ENCODE measurements around the gene EFNB1.

Gene EFNB1

DNA sequence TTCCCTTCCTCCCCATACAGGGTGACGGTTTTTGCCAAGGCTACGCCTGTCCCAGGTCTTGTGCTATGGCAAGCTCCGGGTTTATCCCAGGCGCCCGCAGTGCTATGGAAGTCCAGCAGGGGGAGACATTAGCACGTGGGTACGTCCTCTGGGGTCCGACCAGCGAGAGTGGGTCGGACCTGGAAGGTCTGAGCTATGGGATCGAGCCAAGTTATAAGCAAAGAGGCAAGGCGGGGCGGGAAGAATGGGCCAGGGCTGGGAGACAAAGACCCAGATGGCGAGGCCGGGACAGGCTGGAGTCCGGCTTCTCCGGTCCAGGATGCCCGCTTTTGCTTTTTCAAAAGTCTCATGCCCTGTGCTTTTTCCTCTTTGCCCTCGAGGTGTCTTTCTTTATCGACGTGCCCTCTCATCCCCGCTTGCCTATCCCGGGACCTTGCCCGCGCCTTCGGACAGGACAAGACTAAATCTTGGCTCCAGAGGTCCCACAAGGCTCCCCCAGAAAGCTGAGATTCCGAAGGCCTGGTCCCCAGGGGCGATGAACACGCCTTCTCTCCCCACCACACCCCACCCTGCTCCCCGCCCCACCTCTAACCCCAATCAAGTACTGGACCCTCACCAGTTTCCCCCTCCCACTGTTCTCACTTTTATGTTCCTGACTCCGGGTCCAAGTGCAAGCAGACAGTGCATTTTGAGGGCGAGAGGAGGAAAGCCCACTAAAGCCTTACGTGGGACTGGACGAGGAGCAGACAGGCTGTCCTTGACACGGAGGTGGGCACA is 785 bp upstream of the EFNB1 start:
- DNase-seq (ENCODE audit: low read depth) = peak; percentile 51

DNA sequence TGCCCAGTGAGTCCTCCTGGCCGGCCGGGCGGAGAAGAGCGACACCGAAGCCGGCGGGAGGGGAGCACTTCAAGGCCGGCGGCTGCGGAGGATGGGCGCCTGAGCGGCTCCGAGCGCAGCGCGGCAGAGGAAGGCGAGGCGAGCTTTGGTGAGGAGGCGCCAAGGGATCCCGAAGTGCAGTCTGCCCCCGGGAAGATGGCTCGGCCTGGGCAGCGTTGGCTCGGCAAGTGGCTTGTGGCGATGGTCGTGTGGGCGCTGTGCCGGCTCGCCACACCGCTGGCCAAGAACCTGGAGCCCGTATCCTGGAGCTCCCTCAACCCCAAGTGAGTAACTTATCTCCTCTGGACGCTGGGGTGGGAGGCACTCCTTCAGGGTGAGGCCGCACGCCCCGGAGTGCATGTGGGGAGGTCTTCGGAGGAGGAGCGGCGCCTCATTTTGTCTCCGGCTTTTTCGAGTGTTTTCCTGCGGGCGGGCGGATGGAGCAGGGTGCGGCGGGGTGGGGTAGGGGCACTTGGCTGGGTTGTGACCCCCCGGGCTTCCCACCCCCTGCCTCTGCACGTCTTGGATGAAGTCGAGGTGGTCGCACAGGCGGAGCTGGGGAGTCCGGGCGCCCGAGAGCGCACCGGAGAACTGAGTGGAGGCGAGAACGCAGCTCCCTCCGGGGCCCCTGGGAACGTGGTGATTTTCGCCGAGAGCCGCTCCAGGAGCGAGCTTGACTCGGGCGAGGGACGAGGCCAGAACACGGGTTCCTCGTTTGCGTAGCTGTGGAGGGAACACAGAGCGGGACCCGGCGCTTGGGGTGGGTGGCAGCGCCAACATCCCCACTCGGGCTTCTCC is 979 bp downstream of the EFNB1 start:
- DNase-seq (ENCODE audit: low read depth) = no peak

DNA sequence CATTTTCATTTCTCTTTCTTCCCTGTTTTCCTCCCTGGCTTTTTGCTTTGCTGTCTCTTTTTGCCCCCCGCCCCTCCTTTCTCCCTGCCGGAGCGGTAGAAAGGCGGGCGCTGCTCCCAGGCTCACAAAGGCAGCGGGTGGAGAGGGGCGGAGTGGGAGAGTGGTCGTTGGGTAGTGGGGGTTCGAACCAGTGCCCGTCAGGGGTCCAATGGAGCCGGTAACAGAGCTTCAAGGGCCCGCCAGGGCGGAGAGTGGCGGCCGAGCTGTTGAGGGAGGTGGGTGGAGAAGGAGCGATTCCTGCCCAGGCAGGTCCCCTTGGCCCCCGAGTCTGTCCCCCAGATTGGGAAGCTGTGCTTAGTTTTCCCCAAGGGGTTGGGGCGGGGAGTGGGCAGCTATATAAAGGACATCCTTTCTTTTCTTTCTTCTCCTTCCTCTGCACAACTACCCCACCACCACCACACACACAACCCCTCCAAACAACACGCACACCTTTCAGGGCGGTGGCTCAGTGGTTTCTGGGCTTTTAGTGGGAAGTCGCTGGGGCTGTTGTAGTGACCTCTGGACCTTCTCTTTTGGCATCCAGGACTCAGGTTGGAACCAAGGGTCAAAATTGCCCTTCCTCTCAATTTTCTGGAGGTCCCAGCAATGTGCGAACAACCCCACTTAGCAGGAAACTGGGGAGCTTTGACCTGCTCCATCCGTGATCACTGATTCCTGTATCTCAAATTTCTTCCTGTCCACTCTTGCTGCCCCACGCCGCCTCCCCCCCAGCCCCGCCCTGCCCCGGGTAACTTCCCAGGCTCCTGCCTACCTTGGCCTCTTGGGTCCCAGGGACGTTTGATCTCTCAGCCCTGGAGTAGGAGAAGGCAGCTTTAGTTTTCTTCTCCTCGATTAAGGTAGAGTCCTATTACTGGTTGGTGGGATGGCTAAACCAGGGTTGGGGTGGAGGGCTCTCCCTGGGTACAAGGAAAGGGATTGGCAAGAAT is 1.9 kb downstream of the EFNB1 start:
- DNase-seq (ENCODE audit: low read depth) = no peak

DNA sequence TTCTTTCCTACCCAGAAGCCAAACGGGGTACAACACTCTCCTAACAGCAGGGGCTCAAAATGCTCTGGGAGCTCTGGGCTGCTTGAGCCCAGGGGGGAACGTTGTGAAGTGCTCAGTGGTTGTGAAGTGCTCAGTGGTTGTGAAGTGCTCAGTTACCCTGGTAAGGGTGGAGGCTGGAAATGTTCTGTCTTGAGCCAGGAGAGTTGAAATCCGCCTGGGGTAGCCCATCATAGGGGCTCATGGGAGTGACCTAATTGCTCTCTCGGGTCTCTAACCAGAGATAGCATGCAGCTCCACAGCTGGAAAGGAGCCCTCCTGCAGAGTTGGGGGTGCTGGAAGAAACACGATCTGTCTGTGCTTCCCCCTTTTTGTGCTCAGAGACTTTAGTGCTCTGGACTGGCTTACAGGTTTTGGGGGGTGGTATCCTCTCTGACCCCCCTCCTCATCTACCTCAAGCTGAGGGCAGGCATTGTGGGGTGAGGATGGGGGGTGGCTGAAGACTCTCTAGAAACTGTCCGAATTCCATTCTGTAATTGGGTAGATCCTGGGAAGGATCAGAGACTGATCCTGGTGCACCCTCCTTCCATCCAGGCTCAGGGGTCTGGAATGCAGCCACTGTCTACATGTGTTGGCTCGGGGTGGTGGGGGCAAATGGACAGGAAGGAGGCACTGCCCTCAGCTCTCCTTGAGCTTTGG is 2.7 kb downstream of the EFNB1 start:
- no peak for DNase-seq (ENCODE audit: low read depth)

DNA sequence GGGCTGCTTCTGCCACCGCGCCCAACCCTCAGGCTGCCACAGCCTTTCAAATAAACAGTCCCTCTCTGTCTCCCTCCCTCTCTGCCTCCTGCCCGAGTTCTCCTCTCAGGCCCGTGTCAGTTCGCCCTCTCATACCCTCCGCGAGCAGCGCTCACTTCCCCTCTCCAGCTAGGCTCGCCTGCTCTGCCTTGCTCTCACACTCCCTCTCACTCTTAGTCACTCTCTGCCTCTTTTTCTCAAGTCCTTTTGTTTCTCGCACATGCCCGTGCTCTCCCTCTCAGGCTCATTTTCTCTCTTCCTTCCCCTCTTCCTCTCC is 3.2 kb downstream of the EFNB1 start:
- no peak for DNase-seq (ENCODE audit: low read depth)

DNA sequence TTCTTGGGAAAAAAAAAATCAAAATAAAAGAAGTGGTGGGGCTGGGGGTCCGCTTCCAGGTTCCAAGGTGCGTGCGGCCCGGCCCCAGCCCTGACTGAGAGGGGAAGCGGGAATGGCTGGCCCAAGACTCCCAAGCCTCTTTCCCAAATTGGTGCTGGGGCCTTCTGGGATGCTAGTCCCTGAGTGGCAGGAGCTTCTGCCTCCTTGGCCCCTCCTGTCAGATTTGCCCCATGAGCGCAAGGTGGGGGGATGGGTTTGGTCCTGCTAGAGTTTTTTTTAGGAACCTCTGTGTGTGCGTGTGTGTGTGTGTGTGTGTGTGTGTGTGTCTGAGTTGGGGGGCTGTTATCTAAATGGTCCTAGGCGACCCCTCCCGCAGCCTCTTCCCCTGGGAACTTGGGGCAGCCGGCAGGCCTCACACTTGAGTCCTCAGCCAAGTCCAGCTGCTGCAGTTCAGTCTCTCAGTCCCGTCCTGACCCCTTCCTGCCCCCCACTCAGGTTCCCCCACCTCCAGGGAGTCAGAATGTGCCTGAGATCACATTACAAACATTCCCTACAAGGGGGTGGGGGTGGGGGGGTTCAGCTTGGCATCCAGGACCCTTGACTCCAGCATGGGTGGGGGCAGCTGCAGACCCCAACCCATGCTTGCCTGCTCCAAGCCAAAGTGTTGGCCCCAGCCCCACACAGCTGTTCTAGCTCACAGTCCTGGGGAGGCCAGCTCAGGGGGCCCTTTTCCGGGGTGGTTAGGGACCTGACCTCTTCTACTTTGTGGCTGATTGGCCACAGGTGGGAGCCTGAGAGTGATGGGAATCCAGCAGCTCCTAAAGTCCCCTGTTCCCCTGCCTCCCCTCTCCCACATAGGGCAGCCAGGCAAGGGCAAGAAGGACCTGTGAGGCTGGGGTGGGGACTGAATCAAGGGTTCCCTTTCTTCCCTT is 4.0 kb downstream of the EFNB1 start:
- no peak for DNase-seq (ENCODE audit: low read depth)

DNA sequence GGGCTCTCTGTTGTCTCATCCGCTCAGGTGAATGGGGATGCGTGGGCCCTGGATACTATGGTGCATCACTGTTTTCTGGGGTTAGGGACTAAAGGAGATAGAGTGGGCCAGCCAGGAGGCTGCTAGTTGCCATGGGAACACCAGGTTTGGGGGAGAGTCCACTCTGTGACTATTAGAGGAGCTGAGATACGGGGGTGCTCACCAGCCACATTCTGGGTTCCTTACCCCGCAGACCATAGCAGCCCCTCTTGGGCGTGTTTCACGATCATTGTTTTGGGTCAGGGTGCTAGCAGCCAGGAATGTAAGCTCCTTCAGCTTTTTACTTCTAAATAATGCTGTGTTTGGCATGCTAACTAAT is 4.6 kb downstream of the EFNB1 start:
- no peak for DNase-seq (ENCODE audit: low read depth)

DNA sequence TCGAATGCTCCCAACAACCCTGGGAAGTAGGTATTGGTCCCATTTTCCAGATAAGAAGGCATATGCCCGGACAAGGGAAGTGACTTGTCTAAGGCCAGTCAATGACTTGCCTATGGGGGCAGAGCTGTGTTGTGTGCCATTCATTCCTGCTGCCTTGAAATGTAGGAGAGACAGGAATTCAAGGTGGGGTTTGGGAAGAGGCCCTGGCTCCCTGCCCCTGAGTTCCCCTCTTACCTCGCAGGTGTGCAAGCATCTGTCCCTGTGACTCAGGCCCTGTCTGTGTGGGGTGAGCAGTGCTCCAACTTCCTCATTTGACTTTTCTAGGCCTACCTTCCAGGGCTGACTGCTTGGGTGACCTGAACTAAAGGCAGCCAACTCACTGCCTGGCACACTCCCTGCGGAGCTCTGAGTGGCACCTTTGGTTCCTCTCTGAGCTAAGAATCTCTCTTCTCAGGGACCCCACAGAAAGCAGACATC is 5.1 kb downstream of the EFNB1 start:
- no peak for DNase-seq (ENCODE audit: low read depth)

DNA sequence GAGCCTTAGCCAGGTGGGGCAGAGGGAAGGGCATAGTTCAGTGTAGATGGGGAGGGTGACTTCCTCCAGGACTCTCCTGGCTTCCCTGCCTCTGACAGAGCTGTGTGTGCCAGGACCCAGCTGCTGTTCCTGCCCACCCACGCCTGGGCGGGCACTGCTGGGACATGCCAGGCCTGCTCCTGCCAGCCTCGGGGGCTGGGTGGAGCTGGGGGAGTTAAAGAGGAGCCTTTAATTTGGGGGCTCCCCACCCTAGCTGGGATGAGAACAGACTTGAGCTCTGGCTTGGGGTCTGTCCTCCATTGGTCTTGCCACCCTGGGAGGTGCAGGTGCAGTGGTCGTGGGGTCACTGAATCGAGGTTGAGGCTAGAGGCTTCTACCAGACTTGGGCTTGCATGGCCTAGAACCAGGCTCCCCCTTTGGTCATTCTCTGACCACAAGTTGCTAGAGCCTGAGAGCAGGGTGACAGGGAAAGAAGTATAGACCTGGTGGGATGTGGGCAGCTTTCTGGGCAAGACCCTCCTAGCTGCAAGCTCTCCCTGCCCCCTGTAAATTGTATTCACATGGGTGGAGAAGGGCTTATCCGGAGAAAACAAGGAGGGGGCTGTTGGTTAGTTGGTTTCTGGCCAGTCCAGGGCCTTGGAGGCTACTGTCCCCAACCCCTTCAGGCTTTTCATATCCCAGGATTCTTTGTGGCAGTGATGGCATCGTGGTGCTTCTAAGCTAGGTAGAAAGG is 5.7 kb downstream of the EFNB1 start:
- no peak for DNase-seq (ENCODE audit: low read depth)

DNA sequence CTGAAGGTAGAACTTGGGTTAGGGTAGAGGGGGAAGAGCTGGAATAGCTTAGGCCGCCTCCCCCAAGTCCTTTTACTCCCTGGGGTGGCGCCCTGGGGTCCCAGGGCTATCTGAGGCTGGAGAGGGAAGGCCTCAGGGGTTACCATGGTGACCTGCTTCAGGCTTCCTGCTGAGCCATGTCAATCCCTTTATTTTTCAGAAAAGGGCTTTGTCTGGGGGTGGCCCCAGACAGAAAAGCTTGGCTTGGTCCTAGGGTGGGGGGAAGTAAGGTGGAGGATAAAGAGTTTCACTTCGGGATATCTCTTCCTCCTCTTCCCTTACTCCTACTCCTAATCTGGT is 6.3 kb downstream of the EFNB1 start:
- no peak for DNase-seq (ENCODE audit: low read depth)

DNA sequence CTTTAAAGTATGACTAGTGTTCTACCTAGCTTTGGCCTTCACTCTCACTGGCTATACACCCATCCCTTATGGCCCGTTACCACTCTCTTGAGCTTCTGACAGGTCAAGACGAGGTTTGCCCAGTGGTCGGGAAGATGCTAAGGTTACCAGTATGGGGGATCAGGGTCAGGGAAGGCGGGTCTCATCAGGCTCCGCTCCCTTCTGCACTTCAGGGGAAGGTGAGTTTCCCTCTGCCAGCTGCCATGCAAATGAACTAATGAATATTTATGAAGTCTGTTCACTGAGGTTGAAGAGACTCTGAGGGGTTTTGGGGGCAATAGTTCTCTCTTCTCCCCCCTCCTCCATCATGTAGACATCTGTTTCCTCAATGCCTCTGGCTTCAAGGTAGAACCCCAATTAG is 6.6 kb downstream of the EFNB1 start:
- DNase-seq (ENCODE audit: low read depth) = no peak

DNA sequence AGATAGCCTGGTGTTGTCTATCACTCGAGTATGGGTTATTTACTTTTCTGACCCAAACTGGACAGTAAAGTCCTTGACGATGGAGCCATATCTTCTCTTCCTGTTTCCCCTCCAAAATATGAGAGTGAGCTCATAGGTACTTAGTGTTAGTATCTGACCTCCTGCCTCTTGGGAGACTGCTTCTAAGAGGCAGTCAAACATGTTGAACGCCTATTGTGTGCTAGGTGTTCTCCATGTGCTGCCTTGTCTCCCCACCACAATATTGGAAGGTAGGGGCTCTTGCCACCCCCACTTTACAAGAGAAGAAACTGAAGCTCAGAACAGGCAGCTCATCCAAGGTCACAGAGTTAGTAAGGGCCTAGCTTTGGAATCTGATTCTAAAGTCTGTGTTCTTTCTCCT is 8.3 kb downstream of the EFNB1 start:
- no peak for DNase-seq (ENCODE audit: low read depth)

DNA sequence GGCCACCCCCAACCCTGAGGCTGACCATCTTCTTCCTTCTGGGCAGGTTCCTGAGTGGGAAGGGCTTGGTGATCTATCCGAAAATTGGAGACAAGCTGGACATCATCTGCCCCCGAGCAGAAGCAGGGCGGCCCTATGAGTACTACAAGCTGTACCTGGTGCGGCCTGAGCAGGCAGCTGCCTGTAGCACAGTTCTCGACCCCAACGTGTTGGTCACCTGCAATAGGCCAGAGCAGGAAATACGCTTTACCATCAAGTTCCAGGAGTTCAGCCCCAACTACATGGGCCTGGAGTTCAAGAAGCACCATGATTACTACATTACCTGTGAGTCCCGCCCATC is 9.7 kb downstream of the EFNB1 start:
- no peak for DNase-seq (ENCODE audit: low read depth)

DNA sequence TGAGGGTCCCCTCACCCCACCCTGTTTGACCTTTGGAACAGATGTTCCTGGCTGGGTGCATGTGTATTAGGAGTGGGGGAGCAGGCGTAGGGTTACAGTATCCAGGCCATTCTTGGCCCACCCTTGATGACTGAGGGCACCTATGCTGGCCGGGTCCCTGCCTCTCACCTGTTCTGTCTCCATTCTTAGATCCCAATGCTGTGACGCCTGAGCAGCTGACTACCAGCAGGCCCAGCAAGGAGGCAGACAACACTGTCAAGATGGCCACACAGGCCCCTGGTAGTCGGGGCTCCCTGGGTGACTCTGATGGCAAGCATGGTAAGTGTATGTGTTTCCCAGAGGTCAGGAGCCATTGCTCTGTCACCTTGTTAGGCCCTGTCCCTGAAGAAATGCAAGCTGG is 10.9 kb downstream of the EFNB1 start:
- no peak for DNase-seq (ENCODE audit: low read depth)

DNA sequence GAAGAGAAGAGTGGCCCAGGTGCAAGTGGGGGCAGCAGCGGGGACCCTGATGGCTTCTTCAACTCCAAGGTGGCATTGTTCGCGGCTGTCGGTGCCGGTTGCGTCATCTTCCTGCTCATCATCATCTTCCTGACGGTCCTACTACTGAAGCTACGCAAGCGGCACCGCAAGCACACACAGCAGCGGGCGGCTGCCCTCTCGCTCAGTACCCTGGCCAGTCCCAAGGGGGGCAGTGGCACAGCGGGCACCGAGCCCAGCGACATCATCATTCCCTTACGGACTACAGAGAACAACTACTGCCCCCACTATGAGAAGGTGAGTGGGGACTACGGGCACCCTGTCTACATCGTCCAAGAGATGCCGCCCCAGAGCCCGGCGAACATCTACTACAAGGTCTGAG is 11.4 kb downstream of the EFNB1 start:
- no peak for DNase-seq (ENCODE audit: low read depth)

DNA sequence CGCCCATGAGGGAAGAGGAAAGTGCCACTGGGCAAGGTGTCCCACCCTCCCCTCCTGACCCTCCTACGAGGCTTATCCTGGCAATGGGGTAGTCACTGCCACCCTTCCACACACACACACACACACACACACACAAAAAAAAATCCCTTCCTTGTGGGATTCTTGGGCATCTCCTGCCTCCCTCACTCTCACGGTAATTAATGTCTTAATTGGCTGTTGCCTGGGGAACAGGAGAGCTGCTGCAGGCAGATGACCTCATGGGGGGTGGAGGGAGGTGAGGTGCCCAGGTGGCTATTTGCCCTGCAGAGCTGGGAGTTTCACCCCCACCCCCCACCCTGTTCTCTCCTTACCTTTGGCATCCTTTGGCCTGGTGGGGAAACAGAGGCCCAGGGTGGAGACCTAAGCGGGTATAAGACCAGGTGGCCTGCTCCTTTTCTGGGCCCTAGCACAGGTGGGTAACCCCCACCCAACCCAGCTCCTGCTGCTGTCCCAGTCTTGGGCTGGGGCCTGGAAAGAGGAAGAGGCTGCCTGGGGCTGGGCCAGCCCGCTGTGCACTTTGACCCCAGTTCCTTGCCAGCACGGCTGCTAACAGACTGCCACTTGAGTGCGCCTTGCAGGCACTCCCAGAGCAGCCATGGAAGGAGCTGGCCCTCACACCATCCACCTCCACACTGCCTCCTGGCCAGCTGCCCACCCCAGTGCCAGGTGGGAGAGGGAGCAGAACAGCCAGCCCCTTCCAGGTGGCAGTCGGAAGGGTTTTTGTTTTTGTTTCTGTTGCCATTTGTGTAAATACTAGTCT is 12.6 kb downstream of the EFNB1 start:
- DNase-seq (ENCODE audit: low read depth) = no peak

DNA sequence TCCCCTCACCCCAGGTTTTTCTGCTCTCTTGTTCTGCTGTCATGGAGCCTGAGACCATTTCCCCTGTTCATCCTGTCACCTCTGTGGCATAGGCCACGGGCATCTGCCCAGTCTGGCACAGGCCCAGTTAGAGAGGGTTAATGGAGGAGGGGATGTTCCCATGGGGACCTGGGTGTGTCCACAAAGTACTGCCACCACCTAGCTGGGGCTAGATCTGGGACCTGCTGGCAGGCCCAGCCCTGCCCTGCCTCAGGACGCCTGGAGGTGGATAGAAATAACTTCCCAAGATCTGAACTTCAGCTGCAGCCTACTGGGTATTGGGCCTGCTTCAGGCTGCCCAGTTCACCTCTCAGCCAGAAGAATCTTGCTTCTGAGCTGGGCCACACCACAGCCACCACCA is 13.5 kb downstream of the EFNB1 start:
- DNase-seq (ENCODE audit: low read depth) = no peak

DNA sequence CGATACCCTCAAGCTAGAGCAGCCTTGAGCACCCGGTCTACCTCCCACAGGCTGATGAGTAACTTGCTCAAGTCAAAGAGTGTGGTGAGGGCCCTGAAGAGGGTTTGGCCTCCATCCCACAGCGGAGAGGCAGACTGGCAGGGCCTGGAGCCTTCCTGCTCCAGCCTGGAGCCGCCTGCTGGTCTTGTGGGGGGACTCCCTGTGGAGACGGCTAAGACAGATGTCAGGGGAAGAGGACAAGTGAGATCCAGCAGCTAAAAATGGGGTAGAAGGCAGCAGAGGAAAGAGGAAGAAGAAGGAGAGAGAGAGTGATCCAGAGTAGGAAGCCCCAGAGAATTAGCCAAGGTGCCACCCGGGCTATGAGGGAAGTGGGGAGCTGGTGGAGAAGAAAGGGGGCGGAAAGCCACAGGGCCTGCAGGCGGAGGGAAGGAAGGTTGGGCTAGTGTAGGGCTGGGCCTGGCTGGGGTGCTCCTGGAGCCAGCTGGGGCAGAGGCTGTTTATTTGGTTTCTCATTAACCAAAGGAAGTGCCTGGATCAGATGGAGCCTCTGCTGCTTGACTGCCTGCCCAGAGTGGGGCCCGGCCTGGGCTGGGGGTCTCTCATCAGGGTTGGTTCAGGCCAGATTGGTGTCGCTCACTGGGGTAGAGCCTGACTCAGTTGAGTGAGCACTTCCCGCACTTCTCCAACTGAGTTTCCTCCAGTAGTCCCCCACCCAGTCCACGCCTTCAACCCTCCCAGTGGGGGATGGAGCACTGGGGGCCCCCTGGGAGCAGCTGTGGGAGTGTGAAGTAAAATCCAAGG is 14.2 kb downstream of the EFNB1 start:
- DNase-seq (ENCODE audit: low read depth) = no peak

DNA sequence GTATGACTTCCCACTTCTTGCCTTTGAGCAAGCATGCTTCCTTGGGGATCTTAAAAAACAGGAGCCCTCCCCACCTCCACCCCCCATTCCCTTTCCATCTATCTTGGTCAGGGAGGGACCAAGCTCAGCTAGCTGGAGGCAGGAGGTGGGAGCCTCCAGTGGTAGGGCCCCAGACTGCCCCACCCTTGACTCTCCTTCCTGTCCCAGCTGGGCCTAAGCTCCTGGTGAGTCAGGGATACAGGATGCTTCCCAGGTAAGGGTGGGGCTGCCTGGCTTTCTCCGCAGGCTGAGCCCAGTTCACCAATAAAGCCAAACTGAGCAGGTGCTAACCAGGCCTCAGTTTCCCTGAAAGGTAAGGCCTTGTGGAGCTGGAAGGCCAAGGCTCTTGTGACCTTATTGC is 15.2 kb downstream of the EFNB1 start:
- DNase-seq (ENCODE audit: low read depth) = no peak

All from activated T-helper 1 cell treated with Interleukin-2 at 50 U/mL for 16 hours (primary cell).